H9 (cell line): ENCODE data around the gene DENND1A. TPM values are rescaled to one million over a fixed set of nuclear protein-coding genes. Genes with fewer than 3 reads are reported as not detected.

Source experiments
- DNase-seq: peaks from one replicate; pipeline ENCODE4 v3.0.0-alpha.2; 2017
- H2AFZ ChIP-seq: one replicate; pipeline ENCODE4 v1.6.1; 2013; ENCODE audit warnings: mild to moderate bottlenecking, low read length, control low read depth, moderate library complexity
- H2AK5ac ChIP-seq: 2 replicates; pipeline ENCODE4 v1.6.1; 2013; ENCODE audit warnings: low read length, control low read depth, mixed read lengths; ENCODE audit not compliant: insufficient read length
- H2BK120ac ChIP-seq: one replicate; pipeline ENCODE4 v1.6.1; 2013; ENCODE audit warnings: low read depth, mild to moderate bottlenecking, low read length, control low read depth, inconsistent platforms; ENCODE audit not compliant: poor library complexity, severe bottlenecking
- H2BK12ac ChIP-seq: 2 replicates; pipeline ENCODE4 v1.6.1; 2013; ENCODE audit warnings: low read length, control low read depth, mixed read lengths, low read depth; ENCODE audit not compliant: insufficient read length
- H2BK15ac ChIP-seq: 2 replicates; pipeline ENCODE4 v1.6.1; 2013; ENCODE audit warnings: low read depth, low read length, control low read depth
- H2BK20ac ChIP-seq: one replicate; pipeline ENCODE4 v1.6.1; 2013; ENCODE audit warnings: low read depth, mild to moderate bottlenecking, low read length, control low read depth, inconsistent platforms; ENCODE audit not compliant: poor library complexity, severe bottlenecking
- H2BK5ac ChIP-seq: 2 replicates; pipeline ENCODE4 v1.6.1; 2013; ENCODE audit warnings: low read length, control low read depth, mixed read lengths; ENCODE audit not compliant: insufficient read length
- H3K14ac ChIP-seq: 2 replicates; pipeline ENCODE4 v1.6.1; 2013; ENCODE audit warnings: low read length, control low read depth; ENCODE audit not compliant: insufficient read depth
- H3K18ac ChIP-seq: 2 replicates; pipeline ENCODE4 v1.6.1; 2013; ENCODE audit warnings: low read depth, mild to moderate bottlenecking, mixed read lengths, low read length, control low read depth; ENCODE audit not compliant: insufficient read length
- H3K23ac ChIP-seq: 2 replicates; pipeline ENCODE4 v1.6.1; 2013; ENCODE audit warnings: low read length, control low read depth, mixed read lengths, low read depth; ENCODE audit not compliant: insufficient read length
- H3K23me2 ChIP-seq: 2 replicates; pipeline ENCODE4 v1.6.1; 2013; ENCODE audit warnings: low read depth, mild to moderate bottlenecking, mixed read lengths, low read length, control low read depth; ENCODE audit not compliant: insufficient read length, poor library complexity, severe bottlenecking
- H3K27ac ChIP-seq: 2 replicates; pipeline ENCODE4 v1.5.1; 2013; ENCODE audit warnings: low read length, control low read depth, mixed read lengths, low read depth; ENCODE audit not compliant: insufficient read length
- H3K27me3 ChIP-seq: 2 replicates; pipeline ENCODE4 v1.6.1; 2013; ENCODE audit warnings: low read length, control low read depth, inconsistent platforms; ENCODE audit not compliant: insufficient read depth
- H3K4ac ChIP-seq: 2 replicates; pipeline ENCODE4 v1.6.1; 2013; ENCODE audit warnings: low read depth, mild to moderate bottlenecking, control low read depth, inconsistent platforms, low read length, moderate library complexity
- H3K4me1 ChIP-seq: 2 replicates; pipeline ENCODE4 v1.6.1; 2013; ENCODE audit warnings: low read length, control low read depth, inconsistent platforms; ENCODE audit not compliant: insufficient read depth
- H3K4me2 ChIP-seq: 2 replicates; pipeline ENCODE4 v1.6.1; 2013; ENCODE audit warnings: low read length, control low read depth, mixed read lengths; ENCODE audit not compliant: insufficient read length, insufficient read depth
- H3K56ac ChIP-seq: 2 replicates; pipeline ENCODE4 v1.6.1; 2013; ENCODE audit warnings: low read depth, mild to moderate bottlenecking, mixed read lengths, low read length, control low read depth; ENCODE audit not compliant: insufficient read length
- H3K79me1 ChIP-seq: 2 replicates; pipeline ENCODE4 v1.6.1; 2013; ENCODE audit warnings: low read depth, mild to moderate bottlenecking, moderate library complexity, low read length, control low read depth, inconsistent platforms; ENCODE audit not compliant: insufficient read depth, poor library complexity, severe bottlenecking
- H3K79me2 ChIP-seq: 2 replicates; pipeline ENCODE4 v1.6.1; 2013; ENCODE audit warnings: low read length, control low read depth, inconsistent platforms; ENCODE audit not compliant: insufficient read depth
- H3K9ac ChIP-seq: 2 replicates; pipeline ENCODE4 v1.6.1; 2013; ENCODE audit warnings: low read length, control low read depth, mixed read lengths; ENCODE audit not compliant: insufficient read length; ENCODE audit errors: extremely low read depth
- H3K9me3 ChIP-seq: one replicate; pipeline ENCODE4 v1.6.1; 2013; ENCODE audit warnings: low read depth, low read length, inconsistent platforms; ENCODE audit not compliant: control insufficient read depth
- H3T11ph ChIP-seq: one replicate; pipeline ENCODE4 v1.6.1; 2013; ENCODE audit warnings: mild to moderate bottlenecking, low read length, control low read depth, inconsistent platforms
- H4K20me1 ChIP-seq: one replicate; pipeline ENCODE4 v1.6.1; 2013; ENCODE audit not compliant: control insufficient read depth, insufficient read length, insufficient read depth
- H4K5ac ChIP-seq: 2 replicates; pipeline ENCODE4 v1.6.1; 2013; ENCODE audit warnings: low read depth, mild to moderate bottlenecking, mixed read lengths, low read length, control low read depth; ENCODE audit not compliant: insufficient read length
- H4K8ac ChIP-seq: replicated peaks from 2 replicates; pipeline ENCODE4 v1.6.1; 2013; ENCODE audit warnings: low read length, control low read depth, mixed read lengths, low read depth; ENCODE audit not compliant: insufficient read length
- H4K91ac ChIP-seq: 2 replicates; pipeline ENCODE4 v1.6.1; 2013; ENCODE audit warnings: low read depth, mild to moderate bottlenecking, moderate library complexity, mixed read lengths, low read length, control low read depth; ENCODE audit not compliant: insufficient read length
- H3K27ac Mint-ChIP-seq, 3 experiments: 2 replicates in 2 of 3; 3 replicates in 1 of 3; pipeline ENCODE4 v1.8.0; 2020 to 2021; ENCODE audit warnings: mixed read lengths in 3 of 3, mild to moderate bottlenecking in 1 of 3, moderate library complexity in 1 of 3
- H3K27me3 Mint-ChIP-seq: 2 replicates; pipeline ENCODE4 v1.8.0; 2021; ENCODE audit warnings: low read depth, mild to moderate bottlenecking, moderate library complexity, mixed read lengths
- H3K36me3 Mint-ChIP-seq, 3 experiments: 2 replicates in 2 of 3; 3 replicates in 1 of 3; pipeline ENCODE4 v1.8.0; 2020 to 2021; ENCODE audit warnings: low read depth in 3 of 3, mixed read lengths in 3 of 3; ENCODE audit not compliant: insufficient read depth in 1 of 3
- H3K4me1 Mint-ChIP-seq, 2 experiments: 2 replicates each; pipeline ENCODE4 v1.8.0; 2020; ENCODE audit warnings: mixed read lengths in 2 of 2
- H3K4me3 Mint-ChIP-seq, 2 experiments: 2 replicates in 1 of 2; 3 replicates in 1 of 2; pipeline ENCODE4 v1.8.0; 2020 to 2021; ENCODE audit warnings: mild to moderate bottlenecking in 2 of 2, mixed read lengths in 2 of 2, moderate library complexity in 1 of 2
- H3K9me3 Mint-ChIP-seq, 2 experiments: 2 replicates in 1 of 2; 3 replicates in 1 of 2; pipeline ENCODE4 v1.8.0; 2020; ENCODE audit warnings: mild to moderate bottlenecking in 2 of 2, mixed read lengths in 2 of 2, moderate library complexity in 1 of 2
- CTCF ChIP-seq: fragments of 200-600 bp; sonication (generic); conservative IDR thresholded peaks from 3 replicates; pipeline ENCODE4 v1.8.0; 2021; ENCODE audit warnings: antibody characterized with exemption, mild to moderate bottlenecking
- WGBS: extraction: QIAGEN DNeasy Blood & Tissue Kit; methylation state at CpG from one replicate; pipeline ENCODE4 v1.1.7; 2013; ENCODE audit warnings: missing lambda C conversion rate, low lambda C conversion rate, mixed read lengths; ENCODE audit not compliant: insufficient read length; ENCODE audit errors: extremely low coverage; 5-methylcytosine and 5-hydroxymethylcytosine counted together
- total RNA-seq: library from RNA; stranded (reverse); gene quantifications from 2 replicates; pipeline ENCODE4 v1.2.1, GENCODE V29; 2021

DENND1A gene
- total RNA-seq, 1 experiment from 2014 or later: 20.4 TPM

GRCh38 chr9:123485216-123485615, 444.7 kb downstream of the DENND1A start:
- no peak overlapping the region for H3K9ac ChIP-seq
- H3T11ph ChIP-seq: no peak overlapping the region
- H3K14ac ChIP-seq: no peak overlapping the region
- H2BK120ac ChIP-seq: no peak overlapping the region
- H2BK20ac ChIP-seq: no peak overlapping the region
- H3K79me2 ChIP-seq: no peaks in the 10 kb centered on the region
- no peaks in the 10 kb centered on the region; the same call in 1 of the 2 replicates for H3K27me3 ChIP-seq
- no peak overlapping the region for H3K4me2 ChIP-seq
- H4K91ac ChIP-seq: no peak overlapping the region
- Mint-ChIP-seq H3K27me3 (peaks cover 29% of the 10 kb centered on the region), H3K4me3 (no peak overlapping the region), H3K9me3 (no peaks in the 10 kb centered on the region), H3K36me3 (no peaks in the 10 kb centered on the region; a peak in 2 of 7 replicates), H3K27ac (no peak overlapping the region; a peak in 1 of 7 replicates), H3K4me1 (peaks cover 68% of the 10 kb centered on the region in 2 experiments)
- no peak overlapping the region for H3K18ac ChIP-seq
- H2BK15ac ChIP-seq: no peak overlapping the region
- whole genome bisulfite sequencing: no CpG with 5 or more reads among the region's 5 CpGs
- TF ChIP-seq CTCF: no peak
- no peak overlapping the region for H2BK12ac ChIP-seq
- no peaks in the 10 kb centered on the region for H3K9me3 ChIP-seq
- no peak overlapping the region for H3K23ac ChIP-seq
- H3K4ac ChIP-seq: no peak overlapping the region
- H3K27ac ChIP-seq: no peak overlapping the region
- H4K8ac ChIP-seq: no peak overlapping the region
- H4K5ac ChIP-seq: no peak overlapping the region
- H3K79me1 ChIP-seq: no peaks in the 10 kb centered on the region
- no peaks in the 10 kb centered on the region for H3K23me2 ChIP-seq
- H4K20me1 ChIP-seq: no peaks in the 10 kb centered on the region
- H2AFZ ChIP-seq: no peak overlapping the region
- H3K4me1 ChIP-seq: peaks cover 11% of the 10 kb centered on the region; the same call in 1 of the 2 replicates
- no peak overlapping the region for H3K56ac ChIP-seq
- H2BK5ac ChIP-seq: no peak overlapping the region
- DNase-seq: no peak
- H2AK5ac ChIP-seq: no peak overlapping the region
